GM12892 (cell line): ENCODE results near the gene NUP93.
"Not testable (repeated sequence)": the region's sequence is repeated elsewhere in the genome, so short reads cannot be mapped to it uniquely, and the experiment has no call there.

Experiments used
- POLR2A ChIP-seq: IDR thresholded peaks from 2 replicates; pipeline ENCODE4 v1.6.1; 2011; ENCODE audit warnings: low read depth, low read length, control low read depth
- POLR2AphosphoS5 ChIP-seq: IDR thresholded peaks from 2 replicates; pipeline ENCODE4 v1.6.1; 2011; ENCODE audit warnings: low read depth, low read length, control low read depth
- TAF1 ChIP-seq: IDR thresholded peaks from 2 replicates; pipeline ENCODE4 v1.6.1; 2011; ENCODE audit warnings: low read depth, mild to moderate bottlenecking, control low read depth, low read length, borderline replicate concordance

DNA sequence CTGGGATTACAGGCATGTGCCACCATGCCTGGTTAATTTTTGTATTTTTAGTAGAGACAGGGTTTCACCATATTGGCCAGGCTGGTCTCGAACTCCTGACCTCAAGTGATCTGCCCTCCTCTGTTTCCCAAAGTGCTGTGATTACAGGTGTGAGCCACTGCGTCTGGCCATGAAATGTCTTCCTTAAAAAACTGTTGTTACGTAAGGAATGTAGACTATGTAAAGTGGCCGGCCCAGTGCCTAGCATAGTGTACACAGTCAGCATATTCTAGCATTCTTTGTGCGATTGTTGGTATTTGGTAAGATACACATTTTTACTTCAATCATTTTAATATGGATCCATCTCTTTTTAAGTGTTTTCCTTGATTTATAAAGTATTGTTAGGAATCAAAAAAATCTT lies 81.7 kb downstream of the NUP93 start:
- not testable (repeated sequence) for TF ChIP-seq POLR2A, POLR2AphosphoS5, TAF1
